K562 treated with DMSO at 1 percent for 48 hours (cell line): ENCODE results near the gene MZT2A. TPM values are rescaled to one million over a fixed set of nuclear protein-coding genes. Genes with fewer than 3 reads are reported as not detected.

ENCODE experiments used
- total RNA-seq: library from RNA; unstranded; fragments of 300-600 nt; gene quantifications from 2 replicates; pipeline ENCODE4 v1.2.3, GENCODE V29; 2022; ENCODE audit warnings: low replicate concordance; ENCODE audit errors: extremely low read depth

The MZT2A gene, protein sequence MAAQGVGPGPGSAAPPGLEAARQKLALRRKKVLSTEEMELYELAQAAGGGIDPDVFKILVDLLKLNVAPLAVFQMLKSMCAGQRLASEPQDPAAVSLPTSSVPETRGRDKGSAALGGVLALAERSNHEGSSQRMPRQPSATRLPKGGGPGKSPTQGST
- not detected in 2 replicates for total RNA-seq

GRCh38 chr2:131492015-131492417 is at the start of gene MZT2A:
MZT2A (minus strand) TSS chr2:131492397; CDS start chr2:131492376, 21 bp downstream.

DNA sequence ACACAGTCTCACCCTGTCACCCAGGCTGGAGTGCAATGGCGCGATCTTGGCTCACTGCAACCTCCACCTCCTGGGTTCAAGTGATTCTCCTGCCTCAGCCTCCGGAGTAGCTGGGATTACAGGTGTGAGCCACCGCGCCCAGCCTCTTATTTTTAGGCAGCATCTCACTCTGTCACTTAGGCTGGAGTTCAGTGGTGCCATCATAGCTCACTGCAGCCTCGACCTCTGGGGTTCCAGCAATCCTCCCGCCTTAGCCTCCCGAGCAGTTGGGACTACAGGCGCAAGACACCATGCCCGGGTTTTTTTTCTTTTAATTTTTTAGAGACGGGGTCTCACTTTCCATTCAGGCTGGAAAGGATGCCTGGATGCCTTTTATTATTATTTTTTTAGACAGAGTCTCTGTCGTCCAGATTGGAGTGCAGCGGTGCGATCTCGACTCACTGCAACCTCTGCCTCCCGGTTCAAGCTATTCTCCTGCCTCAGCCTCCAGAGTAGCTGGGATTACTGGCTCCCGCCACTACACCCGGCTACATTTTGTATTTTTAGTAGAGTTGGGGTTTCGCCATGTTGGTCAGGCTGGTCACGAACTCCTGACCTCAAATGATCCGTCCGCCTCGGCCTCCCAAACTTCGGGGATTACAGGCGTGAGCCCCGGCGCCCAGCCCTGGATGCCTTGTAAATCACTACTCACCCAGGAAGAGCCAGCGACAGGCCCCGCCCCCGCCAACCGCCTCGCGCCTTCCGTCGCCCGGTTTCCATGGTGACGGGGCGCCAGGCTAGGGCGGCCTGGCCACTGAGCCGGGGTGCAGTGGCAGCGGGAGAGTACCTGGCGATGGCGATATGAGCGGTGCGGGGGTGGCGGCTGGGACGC is 35.2 kb upstream of the MZT2A start, which contains the start of gene CCDC74A:
Gene CCDC74A, plus strand, starts transcription at position 758 of the 871 bp plus-strand sequence. Its CDS starts 83 bp downstream, at position 841.

DNA sequence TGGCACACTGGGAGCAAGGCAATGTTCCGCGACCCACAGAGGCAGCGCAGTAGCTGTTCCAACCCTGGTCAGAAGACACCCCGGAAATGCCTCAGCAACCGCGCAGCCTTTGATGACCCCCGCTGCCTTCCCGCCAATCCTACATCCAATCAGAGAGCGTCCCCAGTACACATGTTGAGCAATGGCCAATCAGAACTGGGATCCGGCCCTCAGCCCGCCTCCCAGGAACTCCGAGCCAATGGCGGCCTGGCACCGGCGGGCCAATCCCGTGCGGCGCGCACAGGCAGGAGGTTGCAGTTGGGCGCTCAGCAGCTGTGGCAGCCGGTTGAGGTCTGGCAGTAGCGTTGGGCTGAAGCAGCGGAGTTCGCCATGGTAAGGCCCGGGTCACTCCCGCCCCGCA is 16.4 kb downstream of the MZT2A start, which contains the start of gene TUBA3D:
Gene TUBA3D, plus strand, starts transcription at position 289 of the 400 bp plus-strand sequence. Its CDS starts 81 bp downstream, at position 370.

Other genes starting within 250 kb of the MZT2A start
- gene RAB6D, start 128.2 kb downstream of the MZT2A start, total RNA-seq: not detected in 2 replicates
- gene TUBA3D, start 16.3 kb downstream of the MZT2A start, total RNA-seq: not detected in 2 replicates
- gene CCDC74A, start 35.5 kb upstream of the MZT2A start, total RNA-seq: not detected in 2 replicates